K562 (cell line): Measurements from ENCODE around the gene PSMC3IP. TPM values are rescaled to one million over a fixed set of nuclear protein-coding genes. Genes with fewer than 3 reads are reported as not detected.

Experiments used
- DACH1 ChIP-seq: fragments of 450-650 bp; IDR thresholded peaks from 2 replicates; pipeline ENCODE4 v1.6.1; 2018; ENCODE audit not compliant: partially characterized antibody
- GATAD2B ChIP-seq: fragments of 450-650 bp; IDR thresholded peaks from 2 replicates; pipeline ENCODE4 v1.6.1; 2017; ENCODE audit warnings: mild to moderate bottlenecking, borderline replicate concordance
- HCFC1 ChIP-seq: IDR thresholded peaks from 2 replicates; pipeline ENCODE4 v1.6.1; 2012; ENCODE audit warnings: low read depth, low read length, improper control_type of control experiment
- HDGF ChIP-seq: fragments of 450-650 bp; IDR thresholded peaks from 2 replicates; pipeline ENCODE4 v1.6.1; 2016
- HEY1 ChIP-seq: fragments of 250-450 bp; sonication (Bioruptor Pico); IDR thresholded peaks from 2 replicates; pipeline ENCODE4 v1.5.0; 2020; ENCODE audit warnings: mild to moderate bottlenecking, moderate library complexity, borderline replicate concordance
- ID3 ChIP-seq, 2 experiments: fragments of 250-450 bp in 1 of 2; fragments of 450-650 bp in 1 of 2; sonication (Bioruptor Pico) in 1 of 2; IDR thresholded peaks; 2 replicates each; pipeline versions ENCODE4 v1.6.1 to v1.8.0; 2016 to 2021; ENCODE audit warnings: mild to moderate bottlenecking in 2 of 2, moderate library complexity in 2 of 2, missing compliant biosample characterization in 1 of 2, missing genetic modification characterization in 1 of 2
- MBD2 ChIP-seq: sonication (generic); IDR thresholded peaks from 2 replicates; pipeline ENCODE4 v1.6.1; 2016; ENCODE audit warnings: low read depth, borderline replicate concordance
- MNT ChIP-seq, 2 experiments: fragments of 450-650 bp; conservative IDR thresholded peaks; 2 replicates each; pipeline ENCODE4 v1.6.1; 2017; ENCODE audit warnings: mild to moderate bottlenecking in 2 of 2, moderate library complexity in 2 of 2
- RBBP5 ChIP-seq: fragments of 200-600 bp; sonication (generic); IDR thresholded peaks from 2 replicates; pipeline ENCODE4 v1.6.1; 2012; ENCODE audit warnings: borderline replicate concordance, mild to moderate bottlenecking, low read length, control low read depth, inconsistent platforms; ENCODE audit not compliant: insufficient read depth, poor library complexity, severe bottlenecking
- SNIP1 ChIP-seq: fragments of 450-650 bp; IDR thresholded peaks from 2 replicates; pipeline ENCODE4 v1.7.1; 2017; ENCODE audit warnings: low read depth, mild to moderate bottlenecking
- ZKSCAN8 ChIP-seq: fragments of 200-800 bp; sonication (Bioruptor generic); IDR thresholded peaks from 2 replicates; pipeline ENCODE4 v1.6.1; 2016; ENCODE audit warnings: missing genetic modification characterization, missing compliant biosample characterization
- ZNF140 ChIP-seq: fragments of 250-450 bp; sonication (Bioruptor Pico); IDR thresholded peaks from 2 replicates; pipeline ENCODE4 v1.8.0; 2021; ENCODE audit warnings: moderate library complexity, mild to moderate bottlenecking, inconsistent platforms
- ZNF696 ChIP-seq: fragments of 250-450 bp; sonication (Bioruptor Pico); conservative IDR thresholded peaks from 2 replicates; pipeline ENCODE4 v1.4.0; 2020; ENCODE audit warnings: mild to moderate bottlenecking, moderate library complexity
- polyA plus RNA-seq, 8 experiments: library from polyadenylated mRNA; depleted of rRNA in 4 of 8; stranded (reverse) in 5 of 8; unstranded in 3 of 8; fragments of >200 nt; fragmentation: Nextera tagmentation in 2 of 8; fragmentation: Illumina TruSeq in 1 of 8; extraction: Ambion mirVana in 2 of 8; extraction: Trizol in 1 of 8; gene quantifications; 2 replicates each; pipeline versions ENCODE4 v1.2.1 to v1.2.3, GENCODE V29; 2011 to 2014; ENCODE audit warnings: inconsistent platforms in 1 of 8, missing spikeins in 1 of 8
- total RNA-seq, 7 experiments: library from RNA; depleted of rRNA in 6 of 7; stranded (reverse); fragments of >200 nt in 6 of 7; fragmentation: Illumina TruSeq in 2 of 7; extraction: Trizol in 2 of 7; gene quantifications; 2 replicates each; pipeline versions ENCODE4 v1.2.1 to v1.2.3, GENCODE V29; 2011 to 2021; ENCODE audit warnings: low replicate concordance in 1 of 7
- TF ChIP-seq, protein P1 (sequence below), 2 experiments: fragments of 450-650 bp in 1 of 2; IDR thresholded peaks; 2 replicates each; pipeline ENCODE4 v1.6.1; 2011 to 2017; ENCODE audit warnings: low read depth in 2 of 2, antibody characterized with exemption in 1 of 2, borderline replicate concordance in 1 of 2, low read length in 1 of 2, mild to moderate bottlenecking in 1 of 2, mixed read lengths in 1 of 2; ENCODE audit not compliant: control insufficient read depth in 1 of 2

Gene PSMC3IP
- total and polyA plus RNA-seq, 9 of the 15 experiments (the other 6 are each of a cell fraction or from before 2014, with no cell fraction given), result 13.8 to 65.6 (median 32.8) TPM

DNA sequence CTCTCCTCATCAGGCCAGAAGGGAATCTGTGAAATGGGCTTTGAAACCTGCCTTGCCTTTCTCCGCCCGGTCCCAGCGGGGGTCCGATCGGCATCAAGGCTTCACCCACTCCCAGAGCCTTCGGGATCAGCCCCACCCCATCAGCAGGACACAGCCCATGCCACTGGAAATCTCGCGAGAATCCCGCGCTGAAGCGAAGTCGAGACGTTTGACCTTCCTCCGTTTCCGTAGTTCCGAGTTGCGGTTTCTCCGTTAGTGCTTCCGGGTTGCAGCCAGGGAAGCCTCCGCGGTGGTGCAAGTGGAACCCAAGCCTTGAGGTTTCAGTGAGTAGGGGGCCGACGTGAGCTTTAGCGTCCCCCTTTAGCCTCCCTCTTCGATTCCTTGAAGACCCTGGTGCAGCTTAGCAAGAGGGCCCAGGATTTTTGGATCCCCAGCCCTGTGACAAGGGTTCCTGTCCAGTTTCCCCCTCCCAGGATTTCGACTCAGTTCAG, 15.6 kb downstream of the PSMC3IP start, which contains the start of gene COASY (continued):
- TF ChIP-seq MNT (conservative IDR thresholded peaks at IDR 0.05) (peak; percentile 39 to 78; a peak in 3 of 4 replicates), ZNF140 (no peak), SNIP1 (no peak), RBBP5 (no peak), HEY1 (no peak), MBD2 (peak; percentile 60; the same call in 1 of the 2 replicates), HCFC1 (peak; percentile 79), GATAD2B (no peak), DACH1 (no peak), ZNF696 (CRISPR knock-in tag) (no peak), ZKSCAN8 (CRISPR knock-in tag) (no peak), HDGF (no peak), ID3 (CRISPR knock-in tag; IDR thresholded peaks at IDR 0.05) (no peak), ID3 (tag; IDR thresholded peaks at IDR 0.05) (no peak)
- TF ChIP-seq, protein P1, sequence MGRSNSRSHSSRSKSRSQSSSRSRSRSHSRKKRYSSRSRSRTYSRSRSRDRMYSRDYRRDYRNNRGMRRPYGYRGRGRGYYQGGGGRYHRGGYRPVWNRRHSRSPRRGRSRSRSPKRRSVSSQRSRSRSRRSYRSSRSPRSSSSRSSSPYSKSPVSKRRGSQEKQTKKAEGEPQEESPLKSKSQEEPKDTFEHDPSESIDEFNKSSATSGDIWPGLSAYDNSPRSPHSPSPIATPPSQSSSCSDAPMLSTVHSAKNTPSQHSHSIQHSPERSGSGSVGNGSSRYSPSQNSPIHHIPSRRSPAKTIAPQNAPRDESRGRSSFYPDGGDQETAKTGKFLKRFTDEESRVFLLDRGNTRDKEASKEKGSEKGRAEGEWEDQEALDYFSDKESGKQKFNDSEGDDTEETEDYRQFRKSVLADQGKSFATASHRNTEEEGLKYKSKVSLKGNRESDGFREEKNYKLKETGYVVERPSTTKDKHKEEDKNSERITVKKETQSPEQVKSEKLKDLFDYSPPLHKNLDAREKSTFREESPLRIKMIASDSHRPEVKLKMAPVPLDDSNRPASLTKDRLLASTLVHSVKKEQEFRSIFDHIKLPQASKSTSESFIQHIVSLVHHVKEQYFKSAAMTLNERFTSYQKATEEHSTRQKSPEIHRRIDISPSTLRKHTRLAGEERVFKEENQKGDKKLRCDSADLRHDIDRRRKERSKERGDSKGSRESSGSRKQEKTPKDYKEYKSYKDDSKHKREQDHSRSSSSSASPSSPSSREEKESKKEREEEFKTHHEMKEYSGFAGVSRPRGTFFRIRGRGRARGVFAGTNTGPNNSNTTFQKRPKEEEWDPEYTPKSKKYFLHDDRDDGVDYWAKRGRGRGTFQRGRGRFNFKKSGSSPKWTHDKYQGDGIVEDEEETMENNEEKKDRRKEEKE (IDR thresholded peaks at IDR 0.05; ENCODE audit: borderline replicate concordance in 1 of 2, control insufficient read depth in 1 of 2, low read depth in 2 of 2, low read length in 1 of 2), result no peak
